Spleen (tissue), 11 donors: Measurements from ENCODE around the gene SMARCA2. TPM values are rescaled to one million over a fixed set of nuclear protein-coding genes. Genes with fewer than 3 reads are reported as not detected.
A peak's percentile ranks its signal among the peaks of the same experiment; 100 is the strongest.

Experiments used
- DNase-seq: peaks from one replicate; pipeline ENCODE4 v3.0.0-alpha.2; 2020
- H3K27ac ChIP-seq, 8 donors: fragments of 200-600 bp; sonication (generic) in 7 of 8; 1 replicate in 4 of 8; 2 replicates in 4 of 8; pipeline versions ENCODE4 v1.5.0 to v1.8.0; 2016 to 2021; ENCODE audit warnings: inconsistent platforms in 4 of 8, mild to moderate bottlenecking in 4 of 8, moderate library complexity in 1 of 8
- H3K27me3 ChIP-seq, 7 donors: fragments of 200-600 bp; sonication (generic) in 6 of 7; replicated peaks in 1 of 7; 1 replicate in 4 of 7; 2 replicates in 3 of 7; pipeline versions ENCODE4 v1.5.0 to v1.8.0; 2016 to 2021; ENCODE audit warnings: inconsistent platforms in 3 of 7, mild to moderate bottlenecking in 1 of 7
- H3K36me3 ChIP-seq, 6 donors: fragments of 200-600 bp; sonication (generic) in 5 of 6; 1 replicate in 4 of 6; 2 replicates in 2 of 6; pipeline versions ENCODE4 v1.5.0 to v1.8.0; 2016 to 2021; ENCODE audit warnings: inconsistent platforms in 2 of 6
- H3K4me1 ChIP-seq, 6 donors: fragments of 200-600 bp; sonication (generic) in 5 of 6; 1 replicate in 3 of 6; 2 replicates in 3 of 6; pipeline versions ENCODE4 v1.5.0 to v1.8.0; 2016 to 2021; ENCODE audit warnings: inconsistent platforms in 3 of 6
- H3K4me3 ChIP-seq, 8 donors: fragments of 200-600 bp; sonication (generic) in 7 of 8; 1 replicate in 4 of 8; 2 replicates in 4 of 8; pipeline versions ENCODE4 v1.5.0 to v1.8.0; 2016 to 2021; ENCODE audit warnings: inconsistent platforms in 4 of 8, mild to moderate bottlenecking in 4 of 8, moderate library complexity in 2 of 8
- H3K9me3 ChIP-seq, 8 donors: fragments of 200-600 bp; sonication (generic) in 7 of 8; 1 replicate in 4 of 8; 2 replicates in 4 of 8; pipeline versions ENCODE4 v1.5.0 to v1.8.0; 2016 to 2021; ENCODE audit warnings: inconsistent platforms in 4 of 8
- CTCF ChIP-seq, 11 experiments: fragments of 200-600 bp in 7 of 11; fragments of 450-650 bp in 4 of 11; sonication (generic) in 4 of 11; IDR thresholded peaks in 8 of 11; conservative IDR thresholded peaks in 3 of 11; 1 replicate in 7 of 11; 2 replicates in 4 of 11; pipeline versions ENCODE4 v1.4.0 to v1.8.0; 2016 to 2021; ENCODE audit warnings: antibody characterized with exemption in 11 of 11, inconsistent platforms in 4 of 11, mild to moderate bottlenecking in 1 of 11
- POLR2A ChIP-seq, 3 donors: fragments of 450-650 bp; IDR thresholded peaks; one replicate each; pipeline ENCODE4 v1.5.1; 2017; ENCODE audit warnings: antibody characterized with exemption in 3 of 3, mild to moderate bottlenecking in 1 of 3
- POLR2AphosphoS5 ChIP-seq, 3 donors: sonication (generic); formaldehyde crosslinking; IDR thresholded peaks; one replicate each; pipeline ENCODE4 v1.5.1; 2017; ENCODE audit warnings: antibody characterized with exemption in 3 of 3
- WGBS, 5 donors: extraction: QIAGEN DNeasy Blood & Tissue Kit in 3 of 5; methylation state at CpG; one replicate each; pipeline versions ENCODE4 v1.1.5 to v1.1.7; 2013 to 2018; 5-methylcytosine and 5-hydroxymethylcytosine counted together
- intact Hi-C: fragments of 100-400 bp; cut with DNase I; formaldehyde crosslinking; loops from one replicate; pipeline ENCODE4 v1.15.0; 2023; ENCODE audit warnings: low total_unique reads
- polyA plus RNA-seq, 3 donors: library from polyadenylated mRNA; stranded (reverse); fragments of 200-250 nt; gene quantifications; one replicate each; pipeline ENCODE4 v1.2.1, GENCODE V29; 2013
- total RNA-seq, 7 donors: library from RNA; depleted of rRNA in 3 of 7; stranded (reverse); fragments of >200 nt in 3 of 7; fragmentation: NEBNext Ultra II Directional in 4 of 7; extraction: Animal tissue kit (Norgen Biotek cat#: 25700) in 4 of 7; gene quantifications; one replicate each; pipeline versions ENCODE4 v1.1.0 to v1.2.1, GENCODE V29; 2016 to 2021
- donor health status: healthy with polysubstance abuse.
- donor health status: DM: no; HTN: no; CAD: no; lungs with moderate emphysema.
- donor health status: DM: no; HTN: no; CAD: no.
- donor health status: Bipolar disorder and iron deficiency.
- donor health status: healthy.
- donor health status: DM: no; HTN: no; CAD: no.
- donor health status: DM: yes; HTN: yes; CAD: no.

The SMARCA2 gene
- total and polyA plus RNA-seq, 10 donors: 41.9 to 252 (median 186) TPM

DNA sequence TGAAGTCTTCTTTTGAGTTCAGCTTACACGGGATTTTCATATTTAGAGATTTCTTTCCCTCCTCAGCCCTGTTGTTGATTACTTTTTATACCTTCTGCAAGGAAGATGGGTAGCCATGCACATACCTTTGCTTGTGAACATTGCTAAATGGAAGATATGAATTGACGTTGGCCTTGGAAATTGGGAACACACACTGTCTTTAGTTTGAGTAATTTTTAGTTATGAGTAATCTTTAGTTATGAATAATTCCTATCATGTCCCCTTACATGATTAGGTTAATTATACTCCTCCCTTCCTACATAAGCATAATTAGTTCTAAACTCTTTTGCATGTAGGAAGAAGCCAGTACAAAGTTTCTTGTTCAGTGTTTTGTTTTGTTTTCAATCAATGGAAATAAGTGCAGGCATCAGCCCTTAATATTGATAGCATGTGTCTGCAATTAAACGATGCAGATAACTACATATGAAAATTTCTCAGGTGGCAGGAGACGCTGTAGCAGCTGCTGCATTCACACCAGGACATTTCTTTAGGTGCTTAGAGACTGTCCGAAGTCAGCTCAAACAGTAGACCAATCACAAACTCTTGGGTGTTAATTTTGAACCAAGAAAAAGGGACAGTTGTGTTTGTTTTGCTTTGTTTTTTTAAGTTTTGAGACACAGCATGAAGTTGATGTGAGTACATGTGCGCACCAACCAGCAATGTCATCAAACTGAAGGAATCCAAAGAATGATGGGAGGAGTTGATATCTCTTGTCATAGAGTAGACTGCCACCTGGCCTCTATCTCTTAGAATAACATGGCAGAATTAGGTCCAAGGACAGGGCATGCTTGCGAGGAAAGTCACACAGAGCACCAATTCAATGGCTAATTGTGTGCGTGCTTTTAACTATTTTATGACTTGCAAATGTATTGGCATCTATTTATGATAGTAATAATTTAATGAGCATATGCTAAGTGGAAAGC is 51.4 kb downstream of the SMARCA2 start:
- no peak for DNase-seq
- 75 to 85% (median 81%) methylated on average over 8 of the region's 8 CpGs for WGBS, 5 donors
- Histone ChIP-seq H3K36me3 (peaks cover 0 to 96% (median 49%) of the 10 kb centered on the region in 6 donors), H3K4me1 (peaks cover 0 to 5% (median 0%) of the 10 kb centered on the region in 6 donors), H3K27ac (no peak overlapping the region), H3K27me3 (no peaks in the 10 kb centered on the region), H3K9me3 (no peaks in the 10 kb centered on the region), H3K4me3 (no peak overlapping the region)
- TF ChIP-seq POLR2AphosphoS5 (IDR thresholded peaks at IDR 0.05): no peak
- no peak for TF ChIP-seq POLR2A (IDR thresholded peaks at IDR 0.05)
- peak in 7 of 11 experiments; percentile 20 to 51 (median 39) for TF ChIP-seq CTCF (IDR thresholded peaks at IDR 0.05 in 8 of 11, conservative IDR thresholded peaks at IDR 0.05 in 3 of 11)
- intact Hi-C loops: no loop called here

DNA sequence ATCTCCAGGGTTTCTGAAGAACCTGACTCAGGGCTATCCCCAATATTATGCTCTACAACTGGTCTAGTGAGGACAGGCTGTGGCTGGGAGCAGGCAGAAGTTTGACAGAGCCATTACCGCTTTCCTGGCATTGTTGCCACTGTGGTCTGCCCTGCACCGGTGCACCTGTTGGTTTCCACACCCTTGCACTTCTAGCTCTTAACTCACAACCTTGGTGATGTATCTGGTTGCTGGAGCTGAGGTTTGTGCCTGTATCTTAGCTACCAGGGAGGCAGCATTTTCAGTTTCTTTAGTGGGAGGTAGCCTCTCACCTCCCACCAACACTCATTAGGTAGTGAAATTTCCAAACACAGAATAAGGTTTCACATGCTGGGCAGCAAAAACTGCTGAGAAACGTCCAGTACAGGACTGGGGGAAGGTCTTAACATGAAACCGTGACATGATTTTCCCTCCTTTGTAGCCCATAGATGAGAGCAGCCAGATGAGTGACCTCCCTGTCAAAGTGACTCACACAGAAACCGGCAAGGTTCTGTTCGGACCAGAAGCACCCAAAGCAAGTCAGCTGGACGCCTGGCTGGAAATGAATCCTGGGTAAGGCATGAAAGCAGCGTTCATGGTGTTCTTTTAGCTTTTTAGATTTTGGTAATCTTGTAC is 57.7 kb downstream of the SMARCA2 start:
- intact Hi-C loops: no loop called here
- Histone ChIP-seq H3K4me1 (no peaks in the 10 kb centered on the region), H3K27ac (no peak overlapping the region), H3K27me3 (no peaks in the 10 kb centered on the region), H3K9me3 (no peaks in the 10 kb centered on the region), H3K4me3 (no peak overlapping the region), H3K36me3 (peaks cover 6 to 100% (median 86%) of the 10 kb centered on the region in 6 donors)
- no peak for DNase-seq
- WGBS, 5 donors: 84 to 92% (median 87%) methylated on average over 8 of the region's 8 CpGs
- TF ChIP-seq POLR2AphosphoS5 (IDR thresholded peaks at IDR 0.05) (no peak), CTCF (IDR thresholded peaks at IDR 0.05 in 8 of 11, conservative IDR thresholded peaks at IDR 0.05 in 3 of 11) (no peak), POLR2A (IDR thresholded peaks at IDR 0.05) (no peak)

DNA sequence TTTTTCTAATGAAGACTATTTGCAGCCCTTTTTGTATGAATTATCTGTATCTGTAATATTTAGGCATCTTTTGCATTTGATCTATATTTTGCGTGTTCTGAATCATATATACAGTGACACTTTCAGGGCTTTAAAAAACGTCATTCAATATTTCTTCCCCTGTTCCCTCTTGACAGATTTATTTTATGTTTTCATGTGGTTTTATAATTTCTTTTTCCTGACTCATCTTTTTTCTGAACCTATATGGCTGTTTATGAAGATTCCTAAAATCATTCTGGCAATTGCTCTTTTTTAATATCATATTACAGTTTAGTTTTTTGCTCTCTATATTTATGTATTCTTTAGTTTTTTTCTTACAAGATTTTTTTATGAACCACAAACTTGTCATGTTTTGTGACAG is 67.6 kb downstream of the SMARCA2 start:
- intact Hi-C loops: loop anchor here (10.0 kb wide), 1 partner anchor 368 kb away; no protein-coding TSS in a partner anchor
- TF ChIP-seq POLR2AphosphoS5 (IDR thresholded peaks at IDR 0.05) (no peak), CTCF (IDR thresholded peaks at IDR 0.05 in 8 of 11, conservative IDR thresholded peaks at IDR 0.05 in 3 of 11) (no peak)

DNA sequence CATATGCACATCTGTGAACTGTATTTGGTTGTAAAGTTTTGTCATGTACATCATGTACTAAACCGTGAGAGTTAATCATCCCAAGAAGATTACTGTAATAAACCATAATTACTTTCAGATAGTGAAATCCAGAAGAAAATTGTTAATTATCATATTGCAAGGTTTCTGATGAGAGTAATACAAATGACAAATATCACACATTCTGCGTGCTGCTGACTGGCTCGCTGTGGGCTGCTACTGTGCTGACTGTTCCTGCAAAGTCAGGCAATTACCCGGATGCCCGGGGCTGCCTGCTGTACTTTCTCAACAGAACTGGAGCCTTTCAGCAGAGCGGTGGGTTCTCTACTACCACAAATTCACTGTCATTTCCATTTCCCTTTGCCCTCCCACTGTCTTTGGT is 68.3 kb downstream of the SMARCA2 start:
- DNase-seq: no peak
- H3K4me3 ChIP-seq: no peak overlapping the region
- intact Hi-C loops: loop anchor here (10.0 kb wide), 1 partner anchor 369 kb away; no protein-coding TSS in a partner anchor
- H3K27me3 ChIP-seq: no peaks in the 10 kb centered on the region
- no peaks in the 10 kb centered on the region for H3K9me3 ChIP-seq
- TF ChIP-seq POLR2AphosphoS5 (IDR thresholded peaks at IDR 0.05): no peak
- no peak for TF ChIP-seq POLR2A (IDR thresholded peaks at IDR 0.05)
- no peak for TF ChIP-seq CTCF (IDR thresholded peaks at IDR 0.05 in 8 of 11, conservative IDR thresholded peaks at IDR 0.05 in 3 of 11)
- H3K36me3 ChIP-seq: peaks cover 0 to 100% (median 91%) of the 10 kb centered on the region in 6 donors
- no peak overlapping the region for H3K27ac ChIP-seq
- no peaks in the 10 kb centered on the region for H3K4me1 ChIP-seq
- 79 to 92% (median 86%) methylated on average over 6 of the region's 6 CpGs for WGBS, 5 donors

More for the DNA sequence above, 67.6 kb downstream of the SMARCA2 start:
- H3K9me3 ChIP-seq: no peaks in the 10 kb centered on the region
- H3K4me1 ChIP-seq: no peaks in the 10 kb centered on the region
- no peak overlapping the region for H3K27ac ChIP-seq
- 71 to 87% (median 74%) methylated on average over 2 of the region's 2 CpGs for WGBS, 5 donors
- DNase-seq: no peak
- H3K4me3 ChIP-seq: no peak overlapping the region
- H3K36me3 ChIP-seq: peaks cover 4 to 100% (median 92%) of the 10 kb centered on the region in 6 donors
- no peaks in the 10 kb centered on the region for H3K27me3 ChIP-seq
